Measurements from ENCODE around the gene CDC42BPG.

Gene CDC42BPG

GRCh38 chr11:64863391-64864060 lies 19.1 kb upstream of the CDC42BPG start:
- no peak for TF ChIP-seq CTCF (IDR thresholded peaks at IDR 0.05; ENCODE audit: low read depth, low read length)
- no peak overlapping the region for H3K4me3 ChIP-seq (ENCODE audit: low read depth, low read length)

GRCh38 chr11:64862987-64863390 lies 18.5 kb upstream of the CDC42BPG start:
- no peak for TF ChIP-seq CTCF (IDR thresholded peaks at IDR 0.05; ENCODE audit: low read depth, low read length)
- H3K4me3 ChIP-seq (ENCODE audit: low read depth, low read length) = no peak overlapping the region

- H3K4me3 ChIP-seq (ENCODE audit: low read depth, low read length) = no peak overlapping the region
- TF ChIP-seq CTCF (IDR thresholded peaks at IDR 0.05; ENCODE audit: low read depth, low read length) = no peak
Observed at GRCh38 chr11:64861227-64861975, 16.9 kb upstream of the CDC42BPG start.

- TF ChIP-seq CTCF (IDR thresholded peaks at IDR 0.05; ENCODE audit: low read depth, low read length) = no peak
- no peak overlapping the region for H3K4me3 ChIP-seq (ENCODE audit: low read depth, low read length)
Observed at GRCh38 chr11:64859542-64860414, 15.3 kb upstream of the CDC42BPG start.

- no peak overlapping the region for H3K4me3 ChIP-seq (ENCODE audit: low read depth, low read length)
- TF ChIP-seq CTCF (IDR thresholded peaks at IDR 0.05; ENCODE audit: low read depth, low read length) = no peak
Observed at GRCh38 chr11:64858467-64859263, 14.2 kb upstream of the CDC42BPG start.

- H3K4me3 ChIP-seq (ENCODE audit: low read depth, low read length) = no peak overlapping the region
- no peak for TF ChIP-seq CTCF (IDR thresholded peaks at IDR 0.05; ENCODE audit: low read depth, low read length)
Observed at GRCh38 chr11:64857485-64857884, 13.0 kb upstream of the CDC42BPG start.

All from WI38 (cell line).